ENCODE results near the gene CFAP65. TPM values are rescaled to one million over a fixed set of nuclear protein-coding genes. Genes with fewer than 3 reads are reported as not detected.

Gene CFAP65
- total and polyA plus RNA-seq, 12 donors = not detected

GRCh38 chr2:219001577-219002394 is 39.5 kb downstream of the CFAP65 start:
- Histone ChIP-seq H3K27me3 (peaks cover 20 to 99% (median 93%) of the 10 kb centered on the region in 7 donors), H3K9me3 (no peaks in the 10 kb centered on the region), H3K36me3 (no peaks in the 10 kb centered on the region), H3K4me3 (peak overlapping the region in 1 of 10 donors; percentile 1), H3K4me1 (peaks cover 18 to 25% (median 21%) of the 10 kb centered on the region in 9 donors), H3K27ac (no peak overlapping the region)
- intact Hi-C loops (cut with DNase I) = no loop called here
- WGBS, 2 donors = 1 to 3% methylated on average over 60 to 70 of the region's 70 CpGs
- ATAC-seq (peak in 3 of 8 donors; percentile 7 to 33 (median 20)), DNase-seq (no peak)
- no peak for TF ChIP-seq CTCF (IDR thresholded peaks at IDR 0.05)

GRCh38 chr2:219001100-219001576 is 40.2 kb downstream of the CFAP65 start:
- ATAC-seq = no peak
- DNase-seq = no peak
- TF ChIP-seq CTCF (IDR thresholded peaks at IDR 0.05) = no peak
- H3K36me3 ChIP-seq = no peaks in the 10 kb centered on the region
- intact Hi-C loops (cut with DNase I) = no loop called here
- no peaks in the 10 kb centered on the region for H3K9me3 ChIP-seq
- peaks cover 18 to 28% (median 23%) of the 10 kb centered on the region in 9 donors for H3K4me1 ChIP-seq
- peak overlapping the region in 1 of 10 donors; percentile 1 for H3K4me3 ChIP-seq
- 9 to 12% methylated on average over 26 of the region's 26 CpGs for WGBS, 2 donors
- H3K27ac ChIP-seq = no peak overlapping the region
- peaks cover 20 to 99% (median 93%) of the 10 kb centered on the region in 7 donors for H3K27me3 ChIP-seq

- peaks cover 23 to 99% (median 94%) of the 10 kb centered on the region in 7 donors for H3K27me3 ChIP-seq
- no peaks in the 10 kb centered on the region for H3K9me3 ChIP-seq
- ATAC-seq = no peak
- no peak overlapping the region for H3K4me3 ChIP-seq
- peaks cover 18 to 34% (median 28%) of the 10 kb centered on the region in 9 donors for H3K4me1 ChIP-seq
- intact Hi-C loops (cut with DNase I) = no loop called here
- WGBS, 2 donors = 11 to 21% methylated on average over 8 of the region's 8 CpGs
- TF ChIP-seq CTCF (IDR thresholded peaks at IDR 0.05) = no peak
- H3K36me3 ChIP-seq = no peaks in the 10 kb centered on the region
- no peak overlapping the region for H3K27ac ChIP-seq
- no peak for DNase-seq
These were observed 40.8 kb downstream of the CFAP65 start for GRCh38 chr2:219000569-219000960.

- no peak for TF ChIP-seq CTCF (IDR thresholded peaks at IDR 0.05)
- DNase-seq = no peak
- peaks cover 18 to 34% (median 28%) of the 10 kb centered on the region in 9 donors for H3K4me1 ChIP-seq
- no peaks in the 10 kb centered on the region for H3K9me3 ChIP-seq
- 6 to 7% methylated on average over 9 of the region's 9 CpGs for WGBS, 2 donors
- intact Hi-C loops (cut with DNase I) = loop anchor here in 1 of 10 donors (10.0 kb wide), 1 partner anchor 155 kb away; no protein-coding TSS in a partner anchor
- H3K36me3 ChIP-seq = no peaks in the 10 kb centered on the region
- H3K27me3 ChIP-seq = peaks cover 26 to 99% (median 94%) of the 10 kb centered on the region in 7 donors
- no peak overlapping the region for H3K27ac ChIP-seq
- H3K4me3 ChIP-seq = no peak overlapping the region
- ATAC-seq = no peak
These were observed 41.3 kb downstream of the CFAP65 start for GRCh38 chr2:218999881-219000568.
